ENCODE data around the gene ADGRB3.

Gene ADGRB3

GRCh38 chr6:69343851-69344250, 708.8 kb downstream of the ADGRB3 start:
- TF ChIP-seq CTCF (IDR thresholded peaks at IDR 0.05; ENCODE audit: low read depth, low read length): no peak
- no peak overlapping the region for H3K4me3 ChIP-seq (ENCODE audit: low read depth, low read length)

GRCh38 chr6:69349771-69350170, 714.7 kb downstream of the ADGRB3 start:
- H3K4me3 ChIP-seq (ENCODE audit: low read depth, low read length): no peak overlapping the region
- no peak for TF ChIP-seq CTCF (IDR thresholded peaks at IDR 0.05; ENCODE audit: low read depth, low read length)

GRCh38 chr6:69362209-69362608, 727.1 kb downstream of the ADGRB3 start:
- TF ChIP-seq CTCF (IDR thresholded peaks at IDR 0.05; ENCODE audit: low read depth, low read length): no peak
- no peak overlapping the region for H3K4me3 ChIP-seq (ENCODE audit: low read depth, low read length)

- H3K4me3 ChIP-seq (ENCODE audit: low read depth, low read length): no peak overlapping the region
- TF ChIP-seq CTCF (IDR thresholded peaks at IDR 0.05; ENCODE audit: low read depth, low read length): no peak
Measured at GRCh38 chr6:69366831-69367230, 731.7 kb downstream of the ADGRB3 start.

- H3K4me3 ChIP-seq (ENCODE audit: low read depth, low read length): no peak overlapping the region
- no peak for TF ChIP-seq CTCF (IDR thresholded peaks at IDR 0.05; ENCODE audit: low read depth, low read length)
Measured at GRCh38 chr6:69368613-69369012, 733.5 kb downstream of the ADGRB3 start.

GRCh38 chr6:69370763-69371162, 735.7 kb downstream of the ADGRB3 start:
- H3K4me3 ChIP-seq (ENCODE audit: low read depth, low read length): no peak overlapping the region
- no peak for TF ChIP-seq CTCF (IDR thresholded peaks at IDR 0.05; ENCODE audit: low read depth, low read length)

- H3K4me3 ChIP-seq (ENCODE audit: low read depth, low read length): no peak overlapping the region
- TF ChIP-seq CTCF (IDR thresholded peaks at IDR 0.05; ENCODE audit: low read depth, low read length): no peak
Measured at GRCh38 chr6:69378326-69378725, 743.2 kb downstream of the ADGRB3 start.
